SIG-M5 treated with dmso at 0.1 percent for 504 hours (cell line): ENCODE data around the gene KRCC1.
"Not testable (repeated sequence)": the region's sequence is repeated elsewhere in the genome, so short reads cannot be mapped to it uniquely, and the experiment has no call there.

ENCODE experiments used
- DNase-seq: peaks from one replicate; lab custom pipeline; 2025; ENCODE audit not compliant: unreplicated experiment; lab: John Stamatoyannopoulos, UW

The KRCC1 gene

DNA sequence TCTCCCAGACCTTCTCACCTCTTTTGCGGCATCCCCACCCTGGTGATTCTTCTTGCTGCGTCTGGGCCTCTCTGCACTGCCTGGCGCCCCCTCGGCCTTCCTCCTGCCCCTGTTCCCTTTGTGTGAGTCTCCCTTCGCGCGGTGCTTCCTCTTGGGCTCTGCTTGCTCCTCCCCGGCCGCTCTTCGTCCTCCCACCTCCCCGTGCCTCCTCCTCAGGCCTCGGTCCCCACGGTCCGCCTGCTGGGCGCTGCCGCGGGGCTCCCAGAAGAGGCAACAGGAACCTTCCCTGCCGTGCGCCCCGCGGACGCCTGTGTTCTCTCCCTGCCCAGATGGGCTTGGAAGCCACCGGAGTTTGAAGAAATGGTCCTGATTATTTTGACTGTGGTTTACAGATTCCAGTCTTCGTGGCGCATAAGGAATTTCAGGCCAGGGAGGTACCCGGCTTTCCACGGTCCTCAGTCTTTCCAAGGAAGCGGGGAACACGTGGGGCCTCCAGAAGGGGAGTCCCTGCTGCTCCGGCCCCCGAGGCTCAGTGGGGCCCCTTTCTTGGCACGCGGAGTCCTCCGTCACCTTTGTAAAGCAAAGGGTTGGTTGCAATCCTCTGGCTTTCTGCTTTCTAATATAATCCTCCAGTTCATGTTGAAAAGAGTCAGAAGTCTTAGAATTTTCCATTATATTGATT lies 52.4 kb downstream of the KRCC1 start:
- DNase-seq: no peak

GRCh38 chr2:88002359-88002707 lies 53.2 kb downstream of the KRCC1 start:
- no peak for DNase-seq

GRCh38 chr2:88000474-88000873 lies 55.1 kb downstream of the KRCC1 start:
- DNase-seq: not testable (repeated sequence)

DNA sequence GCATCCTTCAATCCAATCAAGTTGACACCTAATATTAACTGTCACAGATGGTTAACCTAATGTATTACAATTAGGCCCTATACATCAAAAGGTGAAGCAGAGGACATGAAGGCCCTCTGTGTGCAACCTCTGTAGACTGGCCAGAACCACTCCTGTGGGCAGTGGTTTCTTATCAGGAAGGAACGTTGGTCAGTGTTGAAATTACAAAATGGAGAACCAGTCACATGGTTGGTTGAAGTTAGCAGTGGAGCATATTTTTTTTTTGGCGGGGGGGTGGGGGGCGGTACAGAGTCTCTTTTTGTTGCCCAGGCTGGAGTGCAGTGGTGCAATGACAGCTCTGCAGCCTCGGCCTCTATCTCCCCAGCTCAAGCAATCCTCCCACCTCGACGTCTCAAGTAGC lies 59.0 kb downstream of the KRCC1 start:
- DNase-seq: no peak

DNA sequence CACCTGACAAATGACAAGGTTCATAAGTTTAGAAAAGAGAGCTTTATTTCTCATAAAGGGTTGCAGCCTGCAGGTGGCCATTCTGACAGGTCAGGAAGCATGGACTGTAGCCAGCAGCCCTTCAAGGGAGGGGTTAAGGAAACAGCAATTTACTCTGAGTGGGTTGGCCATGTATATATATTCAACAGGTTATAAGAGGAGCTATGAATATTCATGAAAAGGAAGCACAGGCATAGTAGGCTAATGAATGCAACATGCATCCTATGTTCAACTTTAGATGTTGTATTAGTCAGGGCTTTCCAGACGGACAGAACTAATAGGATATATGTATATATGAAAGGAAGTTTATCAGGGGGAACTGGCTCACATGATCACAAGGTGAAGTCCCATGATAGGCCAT lies 59.8 kb downstream of the KRCC1 start:
- no peak for DNase-seq

GRCh38 chr2:87994304-87994850 lies 61.2 kb downstream of the KRCC1 start:
- not testable (repeated sequence) for DNase-seq

GRCh38 chr2:87992569-87992968 lies 63.0 kb downstream of the KRCC1 start:
- DNase-seq: not testable (repeated sequence)

DNA sequence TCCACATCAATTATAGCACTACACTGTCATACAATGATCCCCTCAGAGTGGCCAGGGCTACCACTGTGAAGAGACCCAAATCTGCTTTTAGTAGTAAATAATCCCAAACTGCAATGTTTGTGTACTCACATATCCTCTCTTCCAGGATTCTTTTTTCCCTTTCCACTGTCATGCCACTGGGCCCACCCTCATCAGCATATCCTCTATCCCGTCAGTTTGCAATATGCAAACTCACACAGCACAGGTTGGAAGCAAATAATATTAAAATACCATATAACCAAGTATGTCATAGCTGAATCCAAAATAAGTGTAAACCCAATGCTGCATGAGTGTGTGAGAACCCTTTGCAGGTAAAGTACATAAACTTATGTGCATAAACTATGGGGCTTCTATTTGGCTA lies 68.1 kb downstream of the KRCC1 start:
- not testable (repeated sequence) for DNase-seq

GRCh38 chr2:87985902-87986301 lies 69.7 kb downstream of the KRCC1 start:
- DNase-seq: not testable (repeated sequence)

GRCh38 chr2:87981182-87981581 lies 74.4 kb downstream of the KRCC1 start:
- DNase-seq: not testable (repeated sequence)
